ENCODE results near the gene NDUFA6. TPM values are rescaled to one million over a fixed set of nuclear protein-coding genes. Genes with fewer than 3 reads are reported as not detected.
"Not testable (repeated sequence)": the region's sequence is repeated elsewhere in the genome, so short reads cannot be mapped to it uniquely, and the experiment has no call there.

Gene NDUFA6
- 10 to 100 TPM; 52.9 to 53.1 TPM for total RNA-seq

DNA sequence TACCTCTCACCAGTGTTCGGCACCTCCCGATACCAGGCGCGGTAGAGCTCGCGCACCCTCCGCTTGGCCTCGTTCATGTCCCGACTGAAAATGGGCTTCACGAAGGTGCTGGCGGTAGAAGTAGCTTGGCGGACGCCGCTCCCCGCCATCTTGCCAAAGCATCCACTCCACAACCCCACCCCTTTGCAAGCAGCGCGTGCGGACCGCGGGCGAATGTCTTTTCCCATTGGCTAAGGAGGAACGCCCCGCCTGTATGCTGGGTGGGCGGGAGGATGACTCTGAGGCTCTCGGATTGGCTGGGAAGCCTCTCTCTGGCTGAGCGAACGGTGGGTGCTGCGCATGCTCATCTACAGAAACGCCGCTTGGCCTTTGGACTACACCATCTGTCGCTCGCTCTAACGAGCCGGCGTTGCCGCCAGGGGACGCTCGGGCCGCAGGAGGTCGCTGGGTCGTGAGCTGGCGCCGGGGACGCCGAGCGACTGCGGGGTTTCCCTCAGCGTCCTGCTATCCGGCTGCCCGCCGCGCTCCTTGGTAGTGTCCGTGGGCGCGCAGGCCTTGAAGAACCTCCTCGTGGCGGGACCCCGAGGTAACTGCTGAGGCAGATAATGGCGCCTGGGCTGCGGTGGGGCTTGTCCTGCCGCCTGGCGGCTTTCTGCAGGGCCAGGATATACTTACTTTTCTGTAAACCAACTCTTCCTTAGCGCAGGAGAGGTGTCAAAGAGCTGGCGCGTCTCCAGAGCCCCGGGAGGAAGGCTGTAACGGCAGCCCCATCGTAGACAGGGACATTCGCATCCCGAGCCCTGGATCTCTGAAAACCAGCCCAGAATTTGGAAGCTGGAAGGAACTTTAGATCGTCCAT lies at the start of gene NDUFA6:
NDUFA6 (minus strand) TSS at position 177 of the 859 bp plus-strand sequence; CDS start at position 149, 28 bp downstream.
- Histone ChIP-seq H3K36me3 (peaks cover 0 to under 1% of the 10 kb centered on the region in 2 donors), H3K27me3 (replicated peaks; ENCODE audit: insufficient read depth) (no peaks in the 10 kb centered on the region), H3K27ac (peak within 1 kb of the TSS; percentile 90 to 92), H3K4me1 (replicated peaks) (no peaks in the 10 kb centered on the region), H3K4me3 (peak within 1 kb of the TSS; percentile 62 to 68), H3K9me3 (no peaks in the 10 kb centered on the region)
- intact Hi-C loops (cut with DNase I): loop anchor here (2.0 kb wide), 1 partner anchor 346 kb away; no protein-coding TSS in a partner anchor
- WGBS: under 1% methylated on average over 66 of the region's 71 CpGs
- TF ChIP-seq POLR2AphosphoS5 (IDR thresholded peaks at IDR 0.05) (peak; percentile 100), POLR2A (IDR thresholded peaks at IDR 0.05) (peak; percentile 90)
- TF ChIP-seq, protein P1, sequence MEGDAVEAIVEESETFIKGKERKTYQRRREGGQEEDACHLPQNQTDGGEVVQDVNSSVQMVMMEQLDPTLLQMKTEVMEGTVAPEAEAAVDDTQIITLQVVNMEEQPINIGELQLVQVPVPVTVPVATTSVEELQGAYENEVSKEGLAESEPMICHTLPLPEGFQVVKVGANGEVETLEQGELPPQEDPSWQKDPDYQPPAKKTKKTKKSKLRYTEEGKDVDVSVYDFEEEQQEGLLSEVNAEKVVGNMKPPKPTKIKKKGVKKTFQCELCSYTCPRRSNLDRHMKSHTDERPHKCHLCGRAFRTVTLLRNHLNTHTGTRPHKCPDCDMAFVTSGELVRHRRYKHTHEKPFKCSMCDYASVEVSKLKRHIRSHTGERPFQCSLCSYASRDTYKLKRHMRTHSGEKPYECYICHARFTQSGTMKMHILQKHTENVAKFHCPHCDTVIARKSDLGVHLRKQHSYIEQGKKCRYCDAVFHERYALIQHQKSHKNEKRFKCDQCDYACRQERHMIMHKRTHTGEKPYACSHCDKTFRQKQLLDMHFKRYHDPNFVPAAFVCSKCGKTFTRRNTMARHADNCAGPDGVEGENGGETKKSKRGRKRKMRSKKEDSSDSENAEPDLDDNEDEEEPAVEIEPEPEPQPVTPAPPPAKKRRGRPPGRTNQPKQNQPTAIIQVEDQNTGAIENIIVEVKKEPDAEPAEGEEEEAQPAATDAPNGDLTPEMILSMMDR (IDR thresholded peaks at IDR 0.05): peak; percentile 87 to 100 (median 94)
- DNase-seq (ENCODE audit: low spot score): peak; percentile 100

DNA sequence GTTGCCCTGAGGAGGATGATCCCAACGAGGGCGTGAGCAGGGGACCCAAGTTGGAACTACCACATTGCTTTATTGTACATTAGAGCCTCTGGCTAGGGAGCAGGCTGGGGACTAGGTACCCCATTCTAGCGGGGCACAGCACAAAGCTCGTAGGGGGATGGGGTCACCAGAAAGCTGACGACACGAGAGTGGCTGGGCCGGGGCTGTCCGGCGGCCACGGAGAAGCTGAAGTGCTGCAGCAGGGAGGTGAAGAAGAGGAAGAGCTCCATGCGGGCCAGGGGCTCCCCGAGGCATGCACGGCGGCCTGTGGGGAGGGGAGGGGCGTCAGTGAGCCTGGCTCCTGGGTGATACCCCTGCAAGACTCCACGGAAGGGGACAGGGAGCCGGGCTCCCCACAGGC lies 49.6 kb upstream of the NDUFA6 start:
- H3K4me3 ChIP-seq; H3K36me3 ChIP-seq; intact Hi-C loops (cut with DNase I); H3K27me3 ChIP-seq (replicated peaks; ENCODE audit: insufficient read depth); H3K27ac ChIP-seq; DNase-seq (ENCODE audit: low spot score); H3K9me3 ChIP-seq; H3K4me1 ChIP-seq (replicated peaks): not testable (repeated sequence)
- WGBS: 90% methylated on average over 9 of the region's 17 CpGs

DNA sequence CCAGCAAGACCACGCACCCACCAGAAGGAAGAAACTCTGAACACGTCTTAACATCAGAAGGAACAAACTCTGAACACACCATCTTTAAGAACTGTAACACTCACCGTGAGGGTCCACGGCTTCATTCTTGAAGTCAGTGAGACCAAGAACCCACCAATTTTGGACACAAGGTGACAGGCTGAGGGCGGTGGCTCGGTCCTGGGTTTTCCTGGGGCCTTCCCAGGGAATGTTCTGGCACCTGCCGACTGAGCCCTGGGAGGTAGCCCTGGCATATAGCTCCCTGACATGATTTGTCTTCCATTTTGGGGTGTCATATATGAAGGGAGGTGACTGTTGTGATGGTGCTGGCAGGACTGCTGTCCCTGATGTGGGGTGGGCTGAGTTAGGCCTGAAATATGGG lies 48.9 kb upstream of the NDUFA6 start:
- H3K27me3 ChIP-seq (replicated peaks; ENCODE audit: insufficient read depth); DNase-seq (ENCODE audit: low spot score); H3K4me1 ChIP-seq (replicated peaks); H3K9me3 ChIP-seq; H3K27ac ChIP-seq; H3K36me3 ChIP-seq; intact Hi-C loops (cut with DNase I); H3K4me3 ChIP-seq: not testable (repeated sequence)
- 94% methylated on average over 7 of the region's 7 CpGs for whole genome bisulfite sequencing

DNA sequence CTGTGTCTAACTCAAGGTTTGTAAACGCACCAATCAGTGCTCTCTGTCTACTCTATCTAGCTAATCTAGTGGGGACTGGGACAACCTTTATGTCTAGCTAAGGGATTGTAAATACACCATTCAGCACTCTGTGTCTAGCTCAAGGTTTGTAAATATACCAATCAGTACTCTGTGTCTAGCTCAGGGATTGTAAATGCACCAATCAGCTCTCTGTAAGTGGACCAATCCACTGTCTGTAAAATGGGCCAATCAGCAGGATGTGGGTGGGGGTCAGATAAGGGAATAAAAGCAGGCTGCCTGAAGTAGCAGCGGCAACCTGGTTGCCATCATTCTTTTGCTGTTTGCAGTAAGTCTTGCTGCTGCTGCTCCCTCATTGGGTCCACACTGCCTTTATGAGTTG lies 48.4 kb upstream of the NDUFA6 start:
- Histone ChIP-seq H3K36me3 (no peaks in the 10 kb centered on the region), H3K27me3 (replicated peaks; ENCODE audit: insufficient read depth) (no peaks in the 10 kb centered on the region), H3K9me3 (no peaks in the 10 kb centered on the region), H3K27ac (no peak overlapping the region), H3K4me1 (replicated peaks) (no peaks in the 10 kb centered on the region), H3K4me3 (no peak overlapping the region)
- 97% methylated on average over 2 of the region's 2 CpGs for WGBS
- intact Hi-C loops (cut with DNase I): no loop called here
- DNase-seq (ENCODE audit: low spot score): no peak
- no peak for TF ChIP-seq POLR2A (IDR thresholded peaks at IDR 0.05)
- TF ChIP-seq, protein P1 (IDR thresholded peaks at IDR 0.05): no peak

DNA sequence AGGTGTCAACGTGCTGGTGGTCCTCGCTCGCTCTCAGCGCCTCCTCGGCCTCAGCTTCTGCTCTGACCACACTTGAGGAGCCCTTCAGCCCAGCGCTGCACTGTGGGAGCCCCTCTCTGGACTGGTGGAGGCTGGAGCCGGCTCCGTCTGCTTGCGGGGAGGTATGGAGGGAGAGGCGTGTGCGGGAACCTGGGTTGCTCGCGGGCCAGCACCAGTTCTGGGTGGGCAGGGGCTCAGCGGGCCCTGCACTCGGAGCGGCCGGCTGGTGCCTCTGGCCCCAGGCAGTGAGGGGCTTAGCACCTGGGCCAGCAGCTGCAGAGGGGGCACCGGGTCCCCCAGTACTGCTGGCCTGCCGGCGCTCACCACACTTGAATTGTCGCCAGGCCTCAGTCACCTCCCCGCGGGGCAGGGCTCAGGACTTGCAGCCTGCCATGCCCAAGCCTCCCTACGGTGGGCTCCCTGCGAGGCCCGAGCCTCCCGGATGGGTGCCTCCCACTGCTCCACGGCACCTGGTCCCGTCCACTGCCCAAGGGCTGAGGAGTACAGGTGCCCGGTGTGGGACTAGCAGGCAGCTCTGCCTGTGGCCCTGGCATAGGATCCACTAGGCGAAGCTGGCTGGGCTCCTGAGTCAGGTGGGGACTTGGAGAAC lies 47.7 kb upstream of the NDUFA6 start:
- TF ChIP-seq POLR2AphosphoS5 (IDR thresholded peaks at IDR 0.05) (no peak), POLR2A (IDR thresholded peaks at IDR 0.05) (no peak)
- TF ChIP-seq, protein P1 (IDR thresholded peaks at IDR 0.05): no peak
- Histone ChIP-seq H3K36me3 (no peaks in the 10 kb centered on the region), H3K9me3 (no peaks in the 10 kb centered on the region), H3K4me3 (no peak overlapping the region), H3K4me1 (replicated peaks) (no peaks in the 10 kb centered on the region), H3K27me3 (replicated peaks; ENCODE audit: insufficient read depth) (no peaks in the 10 kb centered on the region), H3K27ac (no peak overlapping the region)
- 88% methylated on average over 22 of the region's 31 CpGs for WGBS
- intact Hi-C loops (cut with DNase I): no loop called here
- no peak for DNase-seq (ENCODE audit: low spot score)

DNA sequence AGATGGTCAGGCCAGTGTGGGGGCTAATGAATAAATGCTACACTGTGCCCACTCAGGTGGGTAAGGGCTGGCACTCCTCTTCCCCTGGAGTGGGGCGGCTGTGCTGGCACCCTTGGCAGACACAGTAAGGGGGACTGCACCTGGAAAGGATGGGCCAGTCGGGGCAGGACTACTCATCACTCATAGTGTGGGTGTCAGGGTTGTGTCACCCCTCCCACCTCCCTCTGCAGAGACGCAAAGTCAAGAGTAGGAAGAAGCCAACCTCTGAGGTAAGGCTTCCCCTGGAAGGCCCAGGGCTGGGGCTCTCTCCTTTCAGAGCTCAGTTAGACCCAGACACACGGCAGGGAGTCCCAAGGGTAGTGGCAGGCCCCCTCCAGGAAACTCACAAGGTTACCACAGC lies 45.1 kb upstream of the NDUFA6 start:
- H3K4me3 ChIP-seq; DNase-seq (ENCODE audit: low spot score); H3K27me3 ChIP-seq (replicated peaks; ENCODE audit: insufficient read depth); H3K36me3 ChIP-seq; H3K4me1 ChIP-seq (replicated peaks); H3K9me3 ChIP-seq; H3K27ac ChIP-seq; intact Hi-C loops (cut with DNase I): not testable (repeated sequence)
- WGBS: no CpG with 5 or more reads among the region's 4 CpGs
